Measurements from ENCODE around the gene RRP8.

Gene RRP8

DNA sequence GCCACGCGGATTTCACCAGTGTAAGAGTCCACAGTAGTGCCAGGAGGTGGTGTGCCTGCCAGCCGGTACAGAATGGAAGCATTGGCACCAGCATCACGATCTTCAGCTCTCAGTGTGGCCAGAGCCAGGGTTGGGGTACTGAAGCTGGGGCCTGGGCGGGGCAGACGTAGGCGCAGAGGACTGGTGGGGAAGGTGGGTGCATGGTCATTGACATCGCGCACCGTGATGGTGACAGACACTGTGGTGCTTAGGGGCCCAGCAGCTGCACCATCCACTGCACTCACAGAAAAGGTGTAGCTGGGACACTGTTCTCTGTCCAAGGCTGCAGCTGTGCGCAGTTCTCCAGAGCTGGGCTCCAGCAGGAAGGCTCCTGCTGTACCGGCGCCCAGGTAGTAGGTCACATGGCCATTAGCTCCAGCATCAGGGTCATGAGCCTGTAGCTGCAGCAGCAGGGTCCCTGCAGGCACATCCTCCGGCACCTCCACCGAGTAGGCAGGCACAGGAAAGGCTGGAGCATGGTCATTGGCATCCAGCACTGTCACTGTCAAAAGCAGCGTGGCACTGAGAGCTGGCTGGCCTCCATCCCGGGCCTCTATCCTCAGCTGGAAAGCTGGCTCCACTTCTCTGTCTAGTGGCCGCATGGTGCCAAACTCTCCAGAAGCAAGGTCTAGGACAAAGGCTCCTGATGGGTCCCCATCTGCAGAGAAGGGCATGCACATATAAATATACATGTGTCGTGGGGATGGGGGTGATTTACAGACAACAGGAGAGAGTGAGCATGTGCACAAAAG, 23.8 kb upstream of the RRP8 start:
- TF ChIP-seq CREB1 (IDR thresholded peaks at IDR 0.05; ENCODE audit: low read depth), result no peak
- TF ChIP-seq RAD21 (IDR thresholded peaks at IDR 0.05; ENCODE audit: low read depth), result no peak
- TF ChIP-seq REST (IDR thresholded peaks at IDR 0.05; ENCODE audit: low read depth), result no peak
- TF ChIP-seq TAF1 (IDR thresholded peaks at IDR 0.05; ENCODE audit: low read depth), result no peak
- TF ChIP-seq NFIC (IDR thresholded peaks at IDR 0.05), result no peak
- TF ChIP-seq MAX (IDR thresholded peaks at IDR 0.05), result no peak
- TF ChIP-seq USF1 (IDR thresholded peaks at IDR 0.05), result no peak
- no peak for TF ChIP-seq ZBTB7A (IDR thresholded peaks at IDR 0.05; ENCODE audit: low read depth)
- TF ChIP-seq EGR1 (IDR thresholded peaks at IDR 0.05), result no peak
- TF ChIP-seq TEAD4 (IDR thresholded peaks at IDR 0.05), result no peak
- no peak for TF ChIP-seq TCF12 (IDR thresholded peaks at IDR 0.05; ENCODE audit: low read depth)
- no peak for TF ChIP-seq EP300 (IDR thresholded peaks at IDR 0.05; ENCODE audit: borderline replicate concordance)

- TF ChIP-seq MAX (IDR thresholded peaks at IDR 0.05), result no peak
- TF ChIP-seq FOXM1 (IDR thresholded peaks at IDR 0.05; ENCODE audit: borderline replicate concordance, low read depth), result no peak
- no peak for TF ChIP-seq EGR1 (IDR thresholded peaks at IDR 0.05)
- TF ChIP-seq USF1 (IDR thresholded peaks at IDR 0.05), result no peak
- TF ChIP-seq NFIC (IDR thresholded peaks at IDR 0.05), result no peak
- TF ChIP-seq RAD21 (IDR thresholded peaks at IDR 0.05; ENCODE audit: low read depth), result no peak
- no peak for TF ChIP-seq TAF1 (IDR thresholded peaks at IDR 0.05; ENCODE audit: low read depth)
- TF ChIP-seq TCF12 (IDR thresholded peaks at IDR 0.05; ENCODE audit: low read depth), result no peak
- no peak for TF ChIP-seq REST (IDR thresholded peaks at IDR 0.05; ENCODE audit: low read depth)
- TF ChIP-seq ZBTB7A (IDR thresholded peaks at IDR 0.05; ENCODE audit: low read depth), result no peak
- no peak for TF ChIP-seq TEAD4 (IDR thresholded peaks at IDR 0.05)
- TF ChIP-seq CEBPB (IDR thresholded peaks at IDR 0.05), result no peak
- no peak for TF ChIP-seq EP300 (IDR thresholded peaks at IDR 0.05; ENCODE audit: borderline replicate concordance)
- TF ChIP-seq CREB1 (IDR thresholded peaks at IDR 0.05; ENCODE audit: low read depth), result no peak
- TF ChIP-seq YY1 (IDR thresholded peaks at IDR 0.05; ENCODE audit: low read depth), result no peak
Measured at GRCh38 chr11:6625832-6626420, 22.5 kb upstream of the RRP8 start.

DNA sequence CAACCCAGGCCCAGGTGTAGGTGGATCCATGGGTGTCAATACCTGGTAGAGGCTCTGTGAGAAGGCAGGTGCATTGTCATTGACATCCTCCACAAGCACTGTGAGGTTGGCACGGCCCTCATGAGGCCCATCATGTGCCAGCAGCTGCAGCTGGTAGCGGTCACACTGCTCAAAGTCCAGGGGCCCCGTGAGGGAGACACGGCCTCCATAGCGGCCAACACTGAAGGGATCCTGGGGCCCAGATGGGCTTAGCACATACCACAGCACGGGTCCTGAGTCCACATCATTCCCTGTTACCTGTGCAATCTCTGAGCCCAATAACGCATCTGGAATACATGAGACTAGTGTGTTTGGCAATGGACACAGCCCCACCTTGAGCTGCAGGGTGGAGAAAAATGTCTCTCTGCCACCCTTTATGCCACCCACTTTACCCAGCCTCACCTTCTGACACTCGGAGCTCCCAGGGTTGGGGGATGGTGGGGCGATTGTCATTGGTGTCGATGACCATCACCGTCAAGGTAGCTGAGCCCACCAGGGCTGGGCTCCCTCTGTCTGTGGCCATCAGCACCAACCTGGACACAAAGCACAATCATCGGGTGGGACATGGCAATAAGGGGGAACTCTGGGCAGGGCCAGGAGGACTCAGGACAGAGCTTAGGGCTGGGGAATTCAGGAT, 21.9 kb upstream of the RRP8 start:
- no peak for TF ChIP-seq TEAD4 (IDR thresholded peaks at IDR 0.05)

DNA sequence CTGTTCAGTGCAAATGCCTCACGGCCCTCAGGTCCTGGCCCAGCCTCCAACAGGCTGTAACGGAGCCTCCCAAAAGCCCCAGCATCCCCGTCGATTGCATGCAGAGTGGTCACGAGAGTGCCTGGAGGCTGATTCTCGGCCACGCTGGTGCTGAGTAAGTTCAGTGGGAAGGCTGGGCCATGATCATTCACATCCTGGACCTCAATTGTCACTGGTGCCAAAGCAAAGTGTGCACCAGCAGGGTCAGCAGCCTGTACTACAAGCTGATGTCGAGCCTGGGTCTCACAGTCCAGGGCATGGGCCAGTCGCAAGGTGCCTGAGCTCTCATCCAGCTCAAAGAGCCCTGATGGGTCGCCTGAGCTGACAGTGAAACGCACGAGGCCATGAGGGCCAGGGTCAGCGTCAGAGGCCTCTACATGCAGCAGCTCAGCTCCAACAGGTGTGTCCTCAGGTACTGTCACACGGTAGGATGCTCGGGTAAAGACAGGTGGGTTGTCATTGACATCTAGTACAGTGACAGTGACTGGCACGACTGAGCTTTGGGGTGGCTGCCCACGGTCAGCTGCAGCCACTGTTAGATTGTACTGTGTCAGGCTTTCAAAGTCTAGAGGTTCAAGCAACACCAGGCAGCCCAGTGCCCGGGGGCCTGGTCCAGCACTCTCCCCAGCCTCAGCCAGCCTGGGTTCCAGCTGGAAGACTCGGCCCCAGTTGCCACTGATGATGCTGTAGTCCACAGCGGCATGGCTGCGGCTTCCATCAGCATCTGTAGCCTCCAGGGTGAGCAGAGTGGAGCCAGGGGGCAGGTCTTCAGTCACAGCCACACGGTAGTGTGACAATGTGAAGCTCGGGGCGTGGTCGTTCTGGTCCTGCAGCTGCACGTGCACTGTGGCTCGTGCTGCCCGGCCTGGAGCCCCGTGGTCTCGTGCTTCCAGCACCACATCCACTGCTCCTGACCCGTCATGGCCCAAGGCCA, 20.3 kb upstream of the RRP8 start:
- no peak for TF ChIP-seq USF1 (IDR thresholded peaks at IDR 0.05)
- no peak for TF ChIP-seq TAF1 (IDR thresholded peaks at IDR 0.05; ENCODE audit: low read depth)
- no peak for TF ChIP-seq CEBPB (IDR thresholded peaks at IDR 0.05)
- TF ChIP-seq FOXM1 (IDR thresholded peaks at IDR 0.05; ENCODE audit: borderline replicate concordance, low read depth), result no peak
- no peak for TF ChIP-seq EGR1 (IDR thresholded peaks at IDR 0.05)
- TF ChIP-seq RAD21 (IDR thresholded peaks at IDR 0.05; ENCODE audit: low read depth), result no peak
- no peak for TF ChIP-seq MAX (IDR thresholded peaks at IDR 0.05)
- no peak for TF ChIP-seq EP300 (IDR thresholded peaks at IDR 0.05; ENCODE audit: borderline replicate concordance)
- no peak for TF ChIP-seq TEAD4 (IDR thresholded peaks at IDR 0.05)
- no peak for TF ChIP-seq REST (IDR thresholded peaks at IDR 0.05; ENCODE audit: low read depth)

Measured in Ishikawa (cell line).